NCI-H1436 (cell line): ENCODE measurements around the gene PNPLA3.

ENCODE experiments used
- DNase-seq: peaks from one replicate; lab custom pipeline; 2025; lab: John Stamatoyannopoulos, UW

PNPLA3 gene

DNA sequence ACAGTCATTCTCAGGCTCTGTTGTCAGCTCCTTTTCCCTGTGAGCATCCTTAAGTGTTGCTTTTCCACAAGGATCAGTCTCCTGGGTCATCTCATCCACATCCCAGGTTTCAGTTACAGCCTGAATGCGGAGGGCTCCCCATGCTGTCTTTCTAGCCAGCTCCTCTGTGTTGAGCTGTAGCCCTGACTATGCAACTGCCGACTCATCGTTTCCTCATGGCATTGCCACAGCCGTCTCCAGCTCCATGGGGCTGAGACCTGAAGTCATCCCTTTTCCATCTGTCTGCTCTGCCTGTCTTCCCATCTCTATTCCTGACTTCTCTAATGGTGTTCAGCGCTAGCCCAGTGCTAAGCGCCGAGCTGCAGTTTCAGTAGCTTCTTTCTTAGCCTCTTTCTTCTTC lies 43.5 kb downstream of the PNPLA3 start:
- no peak for DNase-seq

DNA sequence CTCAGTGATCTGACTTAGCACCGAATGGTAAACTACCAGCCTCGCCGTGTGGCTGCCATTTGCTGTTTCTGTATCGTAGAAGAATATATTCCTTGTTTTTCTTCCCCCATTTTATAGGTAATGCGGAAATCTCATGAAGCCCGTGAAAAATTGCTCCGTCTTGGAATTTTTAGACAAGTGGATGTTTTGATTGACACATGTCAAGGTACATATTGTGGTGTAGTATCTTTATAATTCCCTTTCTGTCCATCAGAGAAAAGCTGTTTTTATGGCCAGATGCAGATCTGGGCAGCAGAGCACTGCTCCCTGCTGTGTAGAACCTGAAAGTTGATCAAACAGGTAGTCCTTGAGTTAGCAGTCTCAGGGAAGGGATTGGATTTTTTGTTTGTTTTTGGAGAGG lies 45.0 kb downstream of the PNPLA3 start:
- no peak for DNase-seq

GRCh38 chr22:43969021-43969878 lies 45.6 kb downstream of the PNPLA3 start:
- DNase-seq = no peak

DNA sequence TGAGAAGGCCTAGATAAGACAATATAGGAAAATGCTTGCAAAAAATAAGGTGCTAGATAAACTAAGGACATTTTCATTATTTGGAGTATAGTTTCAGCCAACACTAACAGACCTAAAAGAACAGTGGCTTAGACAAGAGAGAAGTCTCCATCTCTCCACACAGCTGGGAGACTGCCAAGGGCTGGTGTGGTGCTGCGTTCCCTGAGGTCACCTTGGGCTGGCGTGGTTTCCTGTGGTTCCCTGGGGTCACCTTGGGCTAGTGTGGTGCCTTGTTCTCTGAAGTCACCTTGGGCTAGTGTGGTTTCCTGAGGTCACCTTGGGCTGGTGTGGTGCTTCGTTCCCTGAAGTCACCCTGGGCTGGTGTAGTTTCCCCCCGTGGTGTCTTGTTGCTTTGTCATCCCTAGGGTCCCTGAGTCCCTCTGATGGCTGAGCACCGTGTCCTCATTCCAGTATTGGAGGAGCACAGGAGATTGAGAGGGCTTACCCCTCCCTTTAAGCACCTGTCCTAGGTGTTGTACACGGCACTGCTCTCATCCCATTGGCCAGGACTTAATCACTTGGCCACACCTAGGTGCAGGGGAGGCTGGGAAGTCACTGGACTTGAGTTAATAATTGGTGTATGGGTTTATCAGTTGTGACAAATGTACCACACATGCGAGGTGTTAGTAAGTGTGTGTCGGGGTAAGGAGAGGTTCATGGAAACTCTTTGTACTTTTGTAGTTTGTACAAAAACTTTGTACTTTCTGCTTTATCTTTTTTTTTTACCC lies 46.6 kb downstream of the PNPLA3 start:
- no peak for DNase-seq

GRCh38 chr22:43971112-43971511 lies 47.5 kb downstream of the PNPLA3 start:
- DNase-seq = no peak

DNA sequence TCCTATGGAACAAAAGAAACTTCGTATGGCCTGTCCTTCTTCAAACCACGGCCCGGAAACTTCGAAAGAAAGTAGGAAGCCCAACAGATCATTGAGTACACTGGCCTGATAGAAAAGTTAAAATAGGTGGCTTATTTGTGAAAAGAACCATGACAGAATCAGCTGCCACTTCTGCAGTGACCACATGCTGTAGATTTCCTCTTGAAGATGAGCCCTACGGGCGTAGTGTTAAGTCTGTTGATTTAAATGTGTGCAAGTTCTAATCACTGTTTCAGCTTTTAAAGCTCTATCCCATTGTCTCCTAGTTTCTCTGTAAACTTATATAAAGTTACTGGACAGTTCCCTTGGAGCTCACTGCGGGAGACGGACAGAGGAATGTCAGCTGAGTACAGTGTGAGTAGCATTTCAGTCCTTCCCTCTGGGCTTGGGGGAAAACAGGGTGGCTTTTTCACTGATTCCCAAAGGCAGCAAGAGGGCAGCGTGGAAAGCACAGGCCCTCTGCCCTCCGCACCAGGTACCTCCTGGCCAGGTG lies 49.4 kb downstream of the PNPLA3 start:
- DNase-seq = no peak

DNA sequence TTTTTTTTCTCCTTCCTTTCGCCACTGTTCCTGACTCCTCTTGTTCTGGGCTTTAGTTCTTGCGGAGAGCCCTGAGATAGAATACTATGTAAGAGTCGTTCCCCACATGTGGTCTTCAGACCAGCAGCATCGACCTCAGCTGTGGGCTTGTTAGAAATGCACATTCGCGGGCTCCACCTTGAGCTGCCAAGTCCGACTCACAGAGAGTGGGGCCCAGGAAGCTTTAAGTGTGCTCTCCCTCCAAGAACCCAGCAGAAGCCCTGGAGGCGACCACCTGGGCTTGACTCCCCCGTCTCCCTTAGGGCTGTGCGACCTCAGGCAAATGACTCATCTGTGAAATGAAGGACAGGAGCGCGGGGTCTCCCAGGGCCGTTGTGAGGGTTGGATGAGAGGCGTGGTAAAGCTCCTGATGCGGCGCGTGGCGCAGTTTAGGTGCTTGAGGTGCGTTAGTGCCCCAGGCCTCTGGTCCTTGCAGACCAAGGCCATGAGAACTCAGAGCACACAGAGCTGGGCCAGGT lies 50.5 kb downstream of the PNPLA3 start:
- DNase-seq = no peak

DNA sequence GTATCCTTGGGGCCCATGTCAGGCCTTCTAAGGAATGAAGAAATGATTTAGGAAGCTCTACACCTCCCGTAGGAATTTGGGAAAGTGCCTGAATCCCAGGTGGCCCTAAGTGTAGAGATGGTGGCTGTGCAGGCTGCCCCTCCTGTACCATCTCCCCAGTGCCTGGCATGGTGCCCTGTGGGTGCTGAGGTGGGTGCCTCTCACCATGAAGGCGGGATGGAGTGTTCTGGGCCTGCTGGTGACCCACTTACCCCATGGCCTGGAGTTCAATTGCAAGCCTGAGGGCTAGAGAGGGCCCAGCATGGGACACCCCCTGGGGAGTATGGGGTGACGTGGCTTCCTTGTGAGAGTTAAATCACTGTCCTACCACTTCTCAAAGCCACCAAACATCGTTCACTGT lies 51.4 kb downstream of the PNPLA3 start:
- no peak for DNase-seq

- no peak for DNase-seq
These were observed 53.5 kb downstream of the PNPLA3 start for GRCh38 chr22:43976861-43977795.

- no peak for DNase-seq
These were observed 55.0 kb downstream of the PNPLA3 start for GRCh38 chr22:43978558-43978957.

- no peak for DNase-seq
These were observed 57.0 kb downstream of the PNPLA3 start for GRCh38 chr22:43980579-43980978.

DNA sequence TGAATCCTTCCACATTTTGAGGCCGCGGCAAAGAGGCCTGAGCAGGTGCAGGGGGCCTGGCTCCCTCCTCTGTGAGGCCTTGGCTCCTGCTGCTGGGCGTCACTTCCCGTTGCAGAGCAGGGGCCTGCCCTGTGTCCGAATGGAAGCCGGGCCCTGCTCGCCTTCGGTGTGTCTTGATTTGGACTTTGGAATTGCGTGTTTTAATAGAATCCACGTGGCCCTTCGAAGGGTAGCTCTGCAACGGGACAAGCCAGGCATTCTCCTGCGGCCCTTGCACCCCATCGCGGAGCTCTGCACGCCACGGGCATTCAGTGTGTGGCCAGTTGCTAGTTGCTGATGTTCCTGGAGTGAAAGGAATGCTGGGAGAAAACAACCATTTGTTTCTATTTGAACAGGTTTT lies 57.4 kb downstream of the PNPLA3 start:
- DNase-seq = no peak

GRCh38 chr22:43983808-43984207 lies 60.2 kb downstream of the PNPLA3 start:
- DNase-seq = no peak

- no peak for DNase-seq
These were observed 61.9 kb downstream of the PNPLA3 start for GRCh38 chr22:43985532-43985931.

GRCh38 chr22:43988116-43988820 lies 64.7 kb downstream of the PNPLA3 start:
- DNase-seq = no peak

DNA sequence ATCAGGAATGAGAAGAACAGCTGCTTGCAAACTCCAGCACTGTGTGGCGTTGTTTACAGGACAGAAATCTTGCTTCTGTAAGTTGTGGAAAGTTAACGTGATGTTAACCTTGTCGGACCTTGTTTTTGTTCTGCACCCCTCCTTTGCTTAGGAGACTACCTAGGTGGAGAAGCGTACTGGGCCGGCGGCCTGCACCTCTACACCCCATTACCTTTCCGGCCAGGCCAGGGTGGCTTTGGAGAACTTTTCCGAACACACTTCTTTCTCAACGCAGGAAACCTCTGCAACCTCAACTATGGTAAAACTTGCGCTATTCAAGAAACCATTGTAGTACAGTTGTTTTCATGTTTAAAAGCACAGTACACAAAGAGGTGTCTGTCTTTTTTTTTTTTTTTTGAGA lies 65.4 kb downstream of the PNPLA3 start:
- no peak for DNase-seq

DNA sequence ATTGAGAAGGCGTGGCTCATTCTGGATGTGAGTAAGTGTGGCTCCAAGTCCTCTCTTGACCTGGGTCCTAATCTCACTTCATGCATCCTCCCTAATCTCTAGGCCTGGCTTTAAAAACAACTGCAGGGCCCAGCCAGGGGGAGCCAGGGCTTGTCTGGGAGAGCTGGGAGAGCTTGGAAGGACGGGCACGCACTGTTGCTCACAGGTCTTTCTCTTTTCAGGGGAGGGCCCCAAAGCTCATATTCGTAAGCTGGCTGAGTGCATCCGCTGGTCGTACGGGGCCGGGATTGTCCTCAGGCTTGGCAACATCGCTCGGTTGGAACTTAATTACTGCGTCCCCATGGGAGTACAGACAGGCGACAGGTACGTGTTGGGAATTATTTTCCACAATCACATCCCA lies 66.4 kb downstream of the PNPLA3 start:
- DNase-seq = no peak

DNA sequence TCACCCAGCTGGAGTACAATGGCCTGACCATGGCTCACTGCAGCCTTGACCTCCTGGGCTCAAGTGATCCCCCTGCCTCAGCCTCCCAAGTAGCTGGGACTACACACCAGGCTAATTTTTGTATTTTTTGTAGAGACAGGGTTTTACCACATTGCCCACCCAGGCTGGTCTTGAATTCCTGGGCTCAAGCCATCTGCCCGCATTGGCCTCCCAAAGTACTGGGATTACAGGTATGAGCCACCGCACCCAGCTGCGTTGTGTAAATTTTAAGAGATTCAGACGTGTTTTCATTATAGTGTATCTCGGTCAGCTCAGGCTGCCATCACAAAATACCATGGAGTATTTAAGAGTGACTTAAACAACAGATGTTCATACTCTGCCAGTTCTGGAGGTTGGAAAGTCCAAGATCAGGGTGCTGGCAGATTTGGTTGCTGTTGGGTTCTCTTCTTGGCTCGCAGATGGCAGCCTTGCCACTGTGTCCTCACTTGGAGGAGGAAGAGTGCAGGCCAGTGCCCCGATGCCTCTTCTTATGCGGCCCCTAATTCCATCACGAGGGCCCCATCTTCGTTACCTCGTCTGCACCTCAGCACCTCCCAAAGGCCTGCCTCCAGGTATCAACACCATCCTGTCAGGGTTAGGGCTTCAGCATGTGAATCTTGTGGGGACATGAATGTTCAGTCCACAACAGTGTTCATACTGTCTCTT lies 67.9 kb downstream of the PNPLA3 start:
- DNase-seq = no peak

DNA sequence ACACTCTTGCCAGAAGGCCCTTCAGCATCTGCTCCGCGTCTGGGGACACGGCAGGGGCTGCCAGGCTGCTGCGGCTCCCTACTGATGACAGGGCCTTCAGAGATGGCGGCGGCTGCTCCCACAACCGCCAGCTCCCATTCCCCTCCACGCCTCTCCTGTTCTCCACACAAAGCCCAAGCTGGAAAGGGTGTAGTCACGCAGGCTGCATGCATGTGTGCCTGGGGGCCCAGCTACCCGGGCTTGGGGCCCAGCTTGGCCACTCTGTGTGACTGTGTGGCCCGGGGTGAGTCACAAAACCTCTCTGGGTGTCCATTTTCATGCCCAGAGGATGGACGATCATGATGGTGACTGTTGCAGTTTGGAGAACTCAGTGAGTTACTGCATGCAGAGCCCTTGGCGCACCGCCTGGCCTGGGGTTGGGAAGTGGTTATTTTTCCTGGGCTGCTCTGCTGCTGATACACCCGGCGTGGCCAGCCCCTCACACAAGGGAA lies 68.8 kb downstream of the PNPLA3 start:
- no peak for DNase-seq

DNA sequence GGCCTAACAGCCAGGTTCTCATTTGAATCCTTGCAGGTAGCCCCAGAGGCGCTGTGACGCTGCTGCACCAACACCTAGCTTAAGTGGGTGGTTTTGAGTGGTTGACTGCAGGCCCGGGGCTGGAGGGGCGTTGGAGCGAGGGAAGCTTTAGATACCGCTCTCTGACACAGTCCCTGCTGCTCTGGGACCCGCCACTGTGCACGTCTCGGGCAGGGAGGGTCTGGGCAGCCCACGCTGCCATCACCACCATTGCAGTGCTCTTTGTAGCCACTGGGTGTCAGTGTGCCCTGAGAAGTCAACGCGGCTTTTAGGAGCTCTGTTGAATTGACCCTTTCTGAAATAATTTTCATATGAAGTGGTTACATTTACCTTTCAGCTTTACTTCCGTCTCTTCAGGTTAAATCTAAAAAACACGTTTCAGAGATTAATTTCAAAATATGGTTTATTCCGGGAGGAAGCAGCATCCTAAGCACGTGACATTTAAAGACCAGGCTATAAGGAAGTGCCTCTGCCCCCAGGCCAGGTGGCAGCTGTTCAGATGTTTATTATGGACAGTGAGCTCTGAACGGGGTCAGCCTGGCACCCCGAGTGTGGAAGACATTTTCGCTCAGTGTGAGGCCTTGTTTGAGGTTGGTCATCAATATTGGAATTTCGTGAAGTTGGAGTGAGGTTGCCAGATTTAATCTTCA lies 69.6 kb downstream of the PNPLA3 start:
- DNase-seq = peak; percentile 29
